GM10266 (cell line): Measurements from ENCODE around the gene VPS8.
A peak's percentile ranks its signal among the peaks of the same experiment; 100 is the strongest.

Experiments used
- DNase-seq: peaks from one replicate; pipeline ENCODE4 v3.0.0; 2012; ENCODE audit errors: extremely low spot score
- TF ChIP-seq, protein P1 (sequence below): IDR thresholded peaks from 2 replicates; pipeline ENCODE4 v1.5.1; 2012; ENCODE audit warnings: mild to moderate bottlenecking, low read depth; ENCODE audit not compliant: control insufficient read depth, insufficient read depth; ENCODE audit errors: missing control alignments

The VPS8 gene

DNA sequence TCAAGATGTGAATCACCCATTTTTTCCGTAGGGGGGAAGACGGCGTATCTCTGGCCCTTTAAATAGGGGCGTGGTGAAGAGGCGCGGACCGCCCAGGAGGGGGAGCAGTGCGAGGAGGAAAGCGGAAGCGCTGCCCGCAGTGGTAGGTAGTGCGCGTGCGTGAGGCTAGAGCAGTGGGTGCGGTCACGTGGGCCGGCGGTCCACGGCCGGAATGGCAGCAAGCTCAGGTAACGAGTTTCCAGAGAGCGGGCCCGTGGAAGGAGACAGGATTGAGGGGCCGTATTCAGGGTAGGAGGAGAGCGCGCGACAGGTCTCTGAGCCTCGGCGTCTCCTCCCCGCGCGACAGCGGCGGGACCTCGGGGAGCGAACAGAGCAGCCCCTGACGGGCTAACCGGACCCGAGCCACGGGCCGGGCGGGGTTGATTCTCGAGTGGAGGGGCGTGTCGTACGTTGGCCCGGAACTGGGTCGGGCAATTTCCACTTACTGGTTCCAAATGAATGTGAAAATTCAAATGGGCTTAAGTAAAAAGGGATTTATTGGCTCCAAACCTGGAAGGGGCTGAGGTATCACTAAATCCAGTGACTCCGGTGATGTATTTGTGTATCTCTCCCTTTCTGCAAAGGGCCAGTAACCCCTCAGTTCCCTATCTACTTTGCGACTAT is at the start of gene VPS8:
Gene VPS8, plus strand, starts transcription at position 168 of the 663 bp plus-strand sequence. CDS start 12,467 bp downstream, outside the sequence.
- peak; percentile 96 for DNase-seq
- TF ChIP-seq, protein P1, sequence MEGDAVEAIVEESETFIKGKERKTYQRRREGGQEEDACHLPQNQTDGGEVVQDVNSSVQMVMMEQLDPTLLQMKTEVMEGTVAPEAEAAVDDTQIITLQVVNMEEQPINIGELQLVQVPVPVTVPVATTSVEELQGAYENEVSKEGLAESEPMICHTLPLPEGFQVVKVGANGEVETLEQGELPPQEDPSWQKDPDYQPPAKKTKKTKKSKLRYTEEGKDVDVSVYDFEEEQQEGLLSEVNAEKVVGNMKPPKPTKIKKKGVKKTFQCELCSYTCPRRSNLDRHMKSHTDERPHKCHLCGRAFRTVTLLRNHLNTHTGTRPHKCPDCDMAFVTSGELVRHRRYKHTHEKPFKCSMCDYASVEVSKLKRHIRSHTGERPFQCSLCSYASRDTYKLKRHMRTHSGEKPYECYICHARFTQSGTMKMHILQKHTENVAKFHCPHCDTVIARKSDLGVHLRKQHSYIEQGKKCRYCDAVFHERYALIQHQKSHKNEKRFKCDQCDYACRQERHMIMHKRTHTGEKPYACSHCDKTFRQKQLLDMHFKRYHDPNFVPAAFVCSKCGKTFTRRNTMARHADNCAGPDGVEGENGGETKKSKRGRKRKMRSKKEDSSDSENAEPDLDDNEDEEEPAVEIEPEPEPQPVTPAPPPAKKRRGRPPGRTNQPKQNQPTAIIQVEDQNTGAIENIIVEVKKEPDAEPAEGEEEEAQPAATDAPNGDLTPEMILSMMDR: peak; percentile 55

GRCh38 chr3:184764191-184764590 is 47.8 kb upstream of the VPS8 start:
- TF ChIP-seq, protein P1: no peak
- DNase-seq: no peak

- TF ChIP-seq, protein P1: no peak
- no peak for DNase-seq
These were observed 46.8 kb upstream of the VPS8 start for GRCh38 chr3:184765047-184765729.

DNA sequence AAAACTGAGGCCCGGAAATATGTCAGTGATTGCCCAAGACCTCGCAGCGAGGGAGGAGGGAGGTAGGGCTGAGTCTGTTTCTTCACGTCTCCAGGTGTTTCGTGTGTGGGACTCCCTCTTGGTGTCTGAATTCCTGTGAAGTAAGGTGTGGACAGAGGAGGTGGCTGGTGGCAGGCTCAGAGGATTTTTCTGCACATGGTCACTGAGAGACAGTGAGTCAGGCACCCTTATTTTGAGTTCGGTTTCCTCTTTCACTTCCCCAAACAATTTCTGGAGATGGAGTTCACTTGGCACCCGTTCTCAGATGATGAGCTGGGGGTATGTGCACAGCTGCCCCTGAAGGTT is 46.3 kb upstream of the VPS8 start:
- DNase-seq: peak; percentile 43
- TF ChIP-seq, protein P1: no peak

DNA sequence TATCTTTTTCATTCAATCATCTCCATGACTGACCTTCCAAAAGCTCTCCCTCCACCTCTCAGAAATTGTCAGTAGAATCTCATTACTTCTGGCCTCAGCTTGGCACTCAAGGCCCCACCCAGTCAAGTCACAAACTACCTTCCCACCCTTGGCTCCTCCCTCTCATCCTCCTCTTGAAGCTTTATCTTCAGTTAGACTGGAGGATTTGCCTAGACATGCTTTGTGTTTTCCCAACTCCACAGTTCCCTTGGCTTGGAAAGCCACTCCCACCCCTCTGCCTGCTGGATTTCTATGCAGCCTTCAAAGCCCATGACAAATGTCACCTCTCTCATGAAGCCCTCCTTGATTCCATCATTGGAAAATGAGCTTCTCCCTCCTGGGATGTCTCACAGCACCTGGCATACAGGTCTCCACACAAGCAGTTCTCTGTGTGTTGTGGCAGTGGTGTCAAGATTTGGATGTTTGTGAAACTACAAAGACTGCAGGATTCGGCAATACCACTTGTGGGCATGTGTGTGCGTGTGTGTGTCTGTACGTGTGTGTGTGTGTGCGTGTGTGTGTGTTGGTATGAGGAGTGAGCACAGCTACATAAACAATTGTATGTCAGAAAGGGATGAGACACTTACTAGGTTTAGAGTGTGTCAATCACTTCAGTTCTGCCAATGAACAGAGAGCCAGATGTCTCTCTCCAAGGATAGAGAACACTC is 45.3 kb upstream of the VPS8 start:
- no peak for DNase-seq
- TF ChIP-seq, protein P1: no peak

- DNase-seq: no peak
- TF ChIP-seq, protein P1: no peak
These were observed 44.6 kb upstream of the VPS8 start for GRCh38 chr3:184767377-184767776.
